GM19043 (cell line): ENCODE measurements around the gene DGKI.
"Not testable (repeated sequence)": the region's sequence is repeated elsewhere in the genome, so short reads cannot be mapped to it uniquely, and the experiment has no call there.

Experiments used
- ATAC-seq: cut with Tn5 transposase; IDR thresholded peaks from one replicate; pipeline ENCODE4 v1.9.1; 2021; ENCODE audit warnings: low read depth; ENCODE audit not compliant: unreplicated experiment

Gene DGKI

DNA sequence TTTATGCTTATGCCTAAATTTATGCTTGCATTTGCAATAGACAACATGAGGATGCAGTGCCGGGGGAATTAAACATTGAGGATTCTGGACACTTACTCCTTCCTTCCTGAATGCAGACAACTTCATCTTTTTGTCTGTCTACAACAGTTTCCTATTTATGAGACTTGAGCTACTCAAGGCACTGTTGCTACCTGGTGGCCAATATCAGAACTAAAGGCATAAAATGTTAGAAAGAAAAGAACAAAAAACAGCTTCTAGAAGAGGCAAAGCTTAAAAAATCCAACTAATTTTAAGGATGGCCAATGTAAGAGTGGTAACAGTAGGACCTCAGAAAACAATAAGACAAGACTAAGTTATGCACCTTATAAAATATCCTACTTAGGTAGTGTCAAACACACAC is 358.7 kb downstream of the DGKI start:
- no peak for ATAC-seq

DNA sequence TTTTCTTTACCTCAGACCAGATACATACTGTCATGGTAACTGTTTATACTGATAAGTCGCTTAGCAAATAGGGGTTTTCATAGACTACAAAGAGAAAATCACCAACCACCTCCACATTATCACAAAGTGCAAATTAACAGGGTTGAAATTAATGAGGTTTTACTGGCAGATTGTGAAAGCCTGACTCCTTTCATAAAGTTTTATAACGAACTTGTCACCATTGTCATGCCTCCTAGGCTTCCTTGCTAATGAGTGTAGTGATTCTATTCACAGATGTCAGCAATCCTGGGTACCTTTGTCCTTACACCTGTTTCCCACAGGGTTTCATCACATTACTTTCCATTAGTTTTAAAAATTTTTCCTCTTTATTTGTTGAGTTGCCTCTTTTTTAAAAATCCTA is 361.0 kb downstream of the DGKI start:
- ATAC-seq, result no peak

DNA sequence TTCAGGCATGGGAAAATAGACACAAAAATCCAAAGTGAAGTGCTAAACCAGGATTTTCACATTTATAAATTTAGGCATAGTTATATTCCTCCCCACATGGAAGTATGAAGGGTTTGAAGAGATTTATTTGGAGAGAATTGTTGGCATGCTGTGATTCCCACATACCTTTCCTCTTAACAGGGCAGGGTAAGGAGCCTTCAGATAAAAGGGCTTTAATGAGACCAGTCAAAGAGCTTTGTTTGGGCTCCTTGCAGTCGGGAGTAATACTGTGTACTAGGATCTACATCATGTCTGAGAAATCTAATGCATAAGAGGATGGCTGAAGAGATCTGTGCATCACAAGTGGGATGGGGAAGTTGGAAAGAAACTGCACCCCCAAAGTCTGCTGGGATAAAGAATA is 362.4 kb downstream of the DGKI start:
- ATAC-seq, result no peak

- no peak for ATAC-seq
Observed at GRCh38 chr7:137482466-137482865, 364.3 kb downstream of the DGKI start.

DNA sequence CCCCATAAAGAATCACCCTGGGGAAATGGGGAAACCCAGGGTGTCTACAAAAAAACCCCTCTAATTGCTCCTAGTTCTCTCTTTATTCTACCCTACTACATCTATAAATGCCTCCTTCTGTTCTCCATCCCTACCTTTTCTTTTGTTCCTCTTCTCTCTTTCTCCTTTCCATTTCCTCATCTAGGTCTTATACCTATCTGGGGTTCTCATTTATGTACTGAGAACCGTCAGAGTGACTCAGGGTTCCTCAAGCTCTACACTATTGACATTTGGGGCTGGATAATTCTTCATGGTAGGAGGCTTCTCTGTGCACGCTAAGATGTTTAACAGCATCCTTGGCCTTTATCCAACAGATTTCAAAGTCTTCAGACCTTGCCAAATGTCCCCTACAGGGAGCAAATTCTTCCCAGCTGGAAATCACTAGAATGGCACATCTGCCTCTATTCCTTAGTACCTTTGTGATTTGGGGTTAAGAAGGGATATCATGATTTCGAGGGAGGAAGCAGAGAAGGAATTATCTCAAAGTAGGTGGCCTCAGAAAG is 365.9 kb downstream of the DGKI start:
- no peak for ATAC-seq

DNA sequence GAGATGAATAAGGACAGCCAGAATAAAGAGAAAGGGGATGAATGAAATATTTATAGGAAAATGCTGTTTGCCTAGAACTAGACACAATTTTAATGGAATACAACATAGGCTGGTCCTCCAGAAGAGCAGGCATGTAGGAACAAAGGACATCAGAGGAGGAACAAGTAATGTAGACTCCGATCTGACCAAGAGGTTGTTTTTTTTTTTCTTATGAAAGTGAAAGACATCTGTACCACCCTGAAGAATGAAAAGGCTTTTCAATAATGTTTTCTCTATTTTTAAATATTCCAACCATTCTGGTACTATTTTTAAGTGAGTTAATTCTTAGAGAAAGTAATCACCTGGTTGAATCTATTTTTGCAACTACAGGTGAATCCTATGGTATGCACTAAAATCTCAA is 366.4 kb downstream of the DGKI start:
- ATAC-seq, result no peak

DNA sequence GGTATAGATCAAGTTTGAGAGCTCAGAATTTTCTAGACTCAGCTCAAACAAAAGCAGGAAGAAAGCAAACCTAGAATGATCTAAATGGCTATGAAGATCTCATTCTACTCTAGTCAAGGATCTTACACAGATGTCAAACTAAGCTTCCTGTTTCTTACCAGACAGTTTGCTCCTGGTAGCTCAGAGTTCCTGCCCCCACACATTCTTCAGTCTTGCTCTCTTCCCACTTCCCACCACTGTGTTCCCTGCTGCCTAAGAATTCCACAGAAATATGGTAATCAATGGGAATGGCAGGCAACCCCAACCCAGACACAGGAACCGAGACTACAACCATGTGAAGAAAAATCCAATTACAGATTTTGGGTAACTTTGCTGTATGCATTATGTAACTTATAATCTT is 369.8 kb downstream of the DGKI start:
- ATAC-seq, result no peak

DNA sequence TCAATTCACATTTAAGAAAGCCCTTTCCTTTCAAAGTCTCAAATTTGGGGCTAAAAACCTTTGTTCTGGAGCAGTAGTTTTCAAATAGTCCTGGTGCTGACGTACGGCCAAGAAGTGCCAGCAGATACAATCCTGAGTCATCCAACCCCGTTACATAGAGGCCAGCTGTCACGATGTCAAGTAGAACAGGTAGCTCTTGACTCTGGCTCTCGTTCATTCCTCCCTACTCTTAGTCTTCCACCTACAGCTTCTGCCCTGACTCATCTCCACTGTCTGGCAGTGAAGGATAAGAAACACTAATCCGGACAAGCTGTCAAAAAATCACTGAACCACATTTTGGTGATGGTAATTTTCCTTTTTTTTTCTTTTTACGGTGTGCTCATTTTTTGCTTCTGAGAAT is 370.8 kb downstream of the DGKI start:
- no peak for ATAC-seq

- no peak for ATAC-seq
Observed at GRCh38 chr7:137474540-137475026, 372.2 kb downstream of the DGKI start.

DNA sequence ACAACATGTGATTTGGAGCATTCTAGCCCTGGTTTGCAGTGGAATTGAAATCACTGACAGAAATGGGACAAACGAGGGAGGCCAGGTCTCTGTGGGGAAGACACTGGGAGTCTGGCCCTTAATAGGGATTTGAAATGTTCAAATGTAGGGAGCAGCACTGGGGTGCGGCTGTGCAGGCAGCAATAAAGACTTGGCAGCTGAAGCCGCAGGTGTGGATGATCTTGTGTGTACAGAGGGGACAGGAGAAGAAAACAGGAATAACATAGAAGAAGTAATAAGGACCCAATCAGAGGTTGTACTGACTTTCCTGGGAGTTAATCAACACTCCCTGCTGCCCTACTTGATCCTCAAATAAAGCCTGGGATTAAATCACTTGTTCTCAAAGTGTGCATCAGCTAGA is 375.6 kb downstream of the DGKI start:
- ATAC-seq, result no peak

DNA sequence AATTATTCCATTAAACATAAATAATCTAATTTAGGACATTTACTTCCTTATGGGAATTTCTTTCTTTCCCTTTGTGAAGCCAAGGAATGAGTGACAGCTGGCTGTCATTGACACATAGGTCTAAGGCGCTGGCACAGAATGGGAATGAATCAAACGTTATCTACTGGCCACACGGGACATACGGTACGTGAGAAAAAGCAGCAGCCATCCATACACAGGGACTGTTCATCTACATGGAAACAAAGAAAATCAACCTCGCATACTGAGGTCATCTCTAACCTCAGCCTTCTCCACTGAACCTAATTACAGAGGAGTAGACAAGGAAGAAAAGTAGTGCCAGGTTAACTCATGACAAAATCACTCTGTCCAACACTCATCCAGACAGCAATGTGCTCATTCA is 376.9 kb downstream of the DGKI start:
- no peak for ATAC-seq

GRCh38 chr7:137469191-137469811 is 377.5 kb downstream of the DGKI start:
- no peak for ATAC-seq

DNA sequence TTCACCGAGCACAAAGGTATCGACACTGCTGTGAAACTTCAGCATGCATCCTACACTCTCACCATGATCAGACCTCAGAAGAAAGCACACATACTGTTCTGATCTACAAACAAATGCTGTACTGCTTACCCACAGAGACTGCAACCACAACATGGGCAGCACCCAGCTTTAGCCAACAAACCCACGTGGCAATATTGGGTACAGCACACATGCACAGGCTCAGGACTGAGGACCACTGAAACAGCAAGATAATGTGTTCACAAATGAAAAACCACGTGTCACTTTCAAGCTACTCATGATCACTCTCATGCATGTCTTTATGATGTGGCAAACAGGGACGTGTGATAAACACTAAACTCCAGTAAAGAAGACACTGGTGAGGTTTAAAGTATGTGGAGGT is 383.9 kb downstream of the DGKI start:
- no peak for ATAC-seq

DNA sequence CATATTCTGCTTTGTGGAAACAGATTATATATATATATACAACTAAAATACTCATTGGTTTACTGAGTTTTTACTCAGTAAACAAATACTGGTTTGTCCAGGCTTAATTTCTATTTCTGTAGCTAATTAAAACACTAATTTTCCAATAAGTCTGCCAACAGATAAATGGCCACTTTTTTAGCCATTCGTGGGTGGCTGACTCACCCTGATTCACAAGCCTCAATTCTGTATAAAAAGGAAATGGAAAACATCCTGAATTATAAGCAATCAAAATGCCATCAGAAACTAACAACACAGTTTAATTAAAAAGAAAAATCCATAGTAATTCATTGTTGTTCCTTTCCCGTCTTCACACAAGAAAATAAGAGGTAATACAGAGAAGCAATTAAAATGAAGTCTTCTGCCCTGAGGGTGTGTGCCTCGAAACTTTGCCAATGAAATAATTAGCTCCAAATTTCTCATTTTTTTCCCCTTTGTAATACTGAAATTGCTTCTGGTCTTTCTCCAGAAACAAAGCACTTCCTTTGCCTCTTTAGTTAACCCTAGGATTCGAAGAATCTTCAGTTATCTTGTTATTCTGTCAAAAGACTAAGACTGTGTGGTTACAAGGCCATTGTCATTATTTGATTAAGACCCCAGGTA is 384.6 kb downstream of the DGKI start:
- no peak for ATAC-seq

DNA sequence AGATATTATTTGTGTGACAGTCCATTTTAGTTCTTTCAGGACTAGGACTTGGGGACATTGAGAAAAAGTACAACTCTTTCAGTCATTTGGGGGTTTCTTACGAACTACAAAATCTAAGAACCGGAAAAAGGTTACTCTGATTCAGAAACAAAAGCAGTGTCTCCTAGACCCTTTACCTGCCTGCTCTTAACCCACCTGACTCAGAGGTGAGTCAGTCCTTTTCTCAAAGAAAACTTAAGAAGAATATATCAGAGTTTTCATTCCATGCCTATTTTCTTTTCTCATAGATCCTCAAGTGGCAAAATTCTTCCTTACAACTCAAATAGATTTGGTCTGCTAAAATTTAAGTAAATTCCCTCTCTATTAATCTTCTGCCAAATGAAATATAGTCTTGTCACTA is 388.4 kb downstream of the DGKI start:
- no peak for ATAC-seq

GRCh38 chr7:137454767-137455166 is 392.0 kb downstream of the DGKI start:
- ATAC-seq, result no peak

- ATAC-seq, result no peak
Observed at GRCh38 chr7:137454246-137454724, 392.5 kb downstream of the DGKI start.

- no peak for ATAC-seq
Observed at GRCh38 chr7:137453356-137453755, 393.4 kb downstream of the DGKI start.

GRCh38 chr7:137449016-137449415 is 397.8 kb downstream of the DGKI start:
- no peak for ATAC-seq

DNA sequence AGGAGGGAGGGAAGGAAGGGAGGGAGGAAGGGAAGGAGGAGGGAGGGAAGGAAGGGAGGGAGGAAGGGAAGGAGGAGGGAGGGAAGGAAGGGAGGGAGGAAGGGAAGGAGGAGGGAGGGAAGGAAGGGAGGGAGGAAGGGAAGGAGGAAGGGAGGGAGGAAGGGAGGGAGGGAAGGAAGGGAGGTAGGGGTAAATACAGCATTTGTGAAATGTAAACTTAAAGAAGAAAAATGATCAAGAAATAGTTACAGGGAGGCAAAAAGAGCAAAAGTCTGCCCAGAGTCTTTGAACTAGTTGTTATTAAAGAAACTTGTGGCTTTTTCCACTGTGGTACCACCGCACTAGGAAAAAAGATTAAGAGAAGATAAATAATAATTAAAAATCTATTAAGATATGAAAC is 398.2 kb downstream of the DGKI start:
- not testable (repeated sequence) for ATAC-seq

- ATAC-seq, result no peak
Observed at GRCh38 chr7:137446025-137446424, 400.7 kb downstream of the DGKI start.

DNA sequence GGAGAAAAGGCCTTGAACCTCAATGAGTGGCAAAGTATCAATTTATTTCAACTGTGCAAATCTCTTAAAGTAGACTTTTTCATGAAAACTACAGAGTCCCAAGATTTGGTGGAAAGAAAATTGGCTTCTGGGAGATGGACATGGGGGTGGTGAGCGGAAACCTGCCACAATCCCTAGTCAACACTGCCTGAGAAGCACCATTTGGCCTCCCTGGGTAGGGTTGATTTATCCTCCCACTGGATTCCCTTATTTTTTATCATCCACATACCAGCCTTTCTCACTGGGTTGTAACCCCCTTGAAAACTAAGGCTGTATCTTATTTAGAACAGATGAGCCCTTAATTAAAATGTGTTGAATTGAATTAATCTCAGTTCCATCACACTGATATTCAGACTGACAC is 401.5 kb downstream of the DGKI start:
- ATAC-seq, result no peak
